Measurements from ENCODE around the gene PCLAF.
"Not testable (repeated sequence)": the region's sequence is repeated elsewhere in the genome, so short reads cannot be mapped to it uniquely, and the experiment has no call there.

The PCLAF gene

DNA sequence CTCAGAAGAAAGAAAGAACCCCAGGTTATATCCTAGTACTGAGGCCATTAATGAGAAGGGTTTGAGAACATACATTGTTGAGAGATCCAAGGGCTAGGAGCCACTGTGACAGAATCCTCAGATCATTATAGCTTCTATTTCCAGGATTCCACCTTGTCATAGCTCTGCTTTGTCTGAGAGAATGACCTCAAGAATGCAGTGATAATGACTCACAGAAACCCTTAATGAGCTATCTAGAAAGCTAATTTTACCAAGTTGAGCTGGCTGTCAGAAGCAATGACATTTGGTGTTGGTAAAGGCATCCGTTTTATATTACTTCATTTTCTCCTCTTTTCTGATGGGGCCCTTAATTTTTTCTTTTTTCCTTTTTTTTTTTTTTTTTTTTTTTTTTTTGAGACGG is 17.3 kb upstream of the PCLAF start:
- H3K4me1 ChIP-seq (ENCODE audit: control insufficient read depth in 5 of 5, insufficient read depth in 5 of 5, low read length in 5 of 5), result no peaks in the 10 kb centered on the region
- no peak overlapping the region for H3K27ac ChIP-seq (ENCODE audit: low read depth, low read length)
- peaks cover 37 to 91% (median 74%) of the 10 kb centered on the region in 5 donors for H3K36me3 ChIP-seq (ENCODE audit: control insufficient read depth in 5 of 5, insufficient read depth in 5 of 5, low read length in 5 of 5)
- H3K9me3 ChIP-seq (ENCODE audit: control insufficient read depth in 5 of 5, low read length in 5 of 5), result no peaks in the 10 kb centered on the region
- H3K4me3 ChIP-seq (ENCODE audit: low read depth in 1 of 5, low read length in 5 of 5), result no peak overlapping the region
- H3K27me3 ChIP-seq (ENCODE audit: control insufficient read depth in 5 of 5, insufficient read depth in 4 of 5, low read length in 5 of 5), result no peaks in the 10 kb centered on the region
- no peak overlapping the region for H3K9ac ChIP-seq (ENCODE audit: low read length in 5 of 5)

DNA sequence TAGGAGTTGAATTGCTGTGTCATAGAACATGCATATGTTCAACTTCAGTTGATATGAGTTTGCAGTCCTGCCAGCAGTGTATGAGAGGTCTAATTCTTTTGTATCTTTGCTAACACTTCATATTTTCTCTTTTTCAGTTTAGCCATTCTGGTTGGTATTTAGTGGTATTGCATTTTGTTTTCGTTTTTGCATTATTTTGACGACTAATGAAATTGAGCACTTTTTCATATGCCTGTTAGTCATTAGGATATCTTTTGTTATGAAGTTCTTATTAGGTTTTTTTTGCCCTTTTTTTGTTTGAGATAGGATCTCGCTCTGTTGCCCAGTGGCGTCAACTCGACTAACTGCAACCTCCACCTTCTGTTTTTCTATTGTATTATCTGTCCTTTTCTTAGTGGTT is 15.5 kb upstream of the PCLAF start:
- H3K9me3 ChIP-seq (ENCODE audit: control insufficient read depth in 5 of 5, low read length in 5 of 5), result no peaks in the 10 kb centered on the region
- H3K36me3 ChIP-seq (ENCODE audit: control insufficient read depth in 5 of 5, insufficient read depth in 5 of 5, low read length in 5 of 5), result peaks cover 36 to 79% (median 72%) of the 10 kb centered on the region in 5 donors
- H3K27me3 ChIP-seq (ENCODE audit: control insufficient read depth in 5 of 5, insufficient read depth in 4 of 5, low read length in 5 of 5), result no peaks in the 10 kb centered on the region
- no peaks in the 10 kb centered on the region for H3K4me1 ChIP-seq (ENCODE audit: control insufficient read depth in 5 of 5, insufficient read depth in 5 of 5, low read length in 5 of 5)
- no peak overlapping the region for H3K9ac ChIP-seq (ENCODE audit: low read length in 5 of 5)
- H3K27ac ChIP-seq (ENCODE audit: low read depth, low read length), result no peak overlapping the region
- H3K4me3 ChIP-seq (ENCODE audit: low read depth in 1 of 5, low read length in 5 of 5), result no peak overlapping the region

DNA sequence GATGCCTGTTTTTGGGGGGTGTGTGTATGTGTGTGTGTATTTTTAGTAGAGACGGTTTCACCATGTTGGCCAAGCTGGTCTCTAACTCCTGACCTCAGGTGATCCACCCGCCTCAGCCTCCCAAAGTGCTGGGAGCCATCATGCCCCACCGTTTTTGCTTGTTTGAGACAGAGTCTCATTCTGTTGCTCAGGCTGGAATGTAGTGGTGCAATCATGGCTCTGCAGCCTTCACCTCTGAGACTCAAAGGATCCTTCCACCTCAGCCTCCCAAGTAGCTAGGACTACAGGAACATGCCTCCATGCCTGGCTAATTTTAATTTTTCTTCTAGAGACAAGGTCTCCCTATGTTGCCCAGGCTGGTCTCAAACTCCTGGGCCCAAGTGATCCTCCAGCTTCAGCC is 11.2 kb upstream of the PCLAF start:
- Histone ChIP-seq H3K4me1 (ENCODE audit: control insufficient read depth in 5 of 5, insufficient read depth in 5 of 5, low read length in 5 of 5) (peaks cover 2 to 13% (median 11%) of the 10 kb centered on the region in 5 donors), H3K36me3 (ENCODE audit: control insufficient read depth in 5 of 5, insufficient read depth in 5 of 5, low read length in 5 of 5) (peaks cover 23 to 38% (median 35%) of the 10 kb centered on the region in 5 donors)
- H3K9me3 ChIP-seq (ENCODE audit: control insufficient read depth in 5 of 5, low read length in 5 of 5); H3K27ac ChIP-seq (ENCODE audit: low read depth, low read length); H3K4me3 ChIP-seq (ENCODE audit: low read depth in 1 of 5, low read length in 5 of 5); H3K27me3 ChIP-seq (ENCODE audit: control insufficient read depth in 5 of 5, insufficient read depth in 4 of 5, low read length in 5 of 5); H3K9ac ChIP-seq (ENCODE audit: low read length in 5 of 5): not testable (repeated sequence)

DNA sequence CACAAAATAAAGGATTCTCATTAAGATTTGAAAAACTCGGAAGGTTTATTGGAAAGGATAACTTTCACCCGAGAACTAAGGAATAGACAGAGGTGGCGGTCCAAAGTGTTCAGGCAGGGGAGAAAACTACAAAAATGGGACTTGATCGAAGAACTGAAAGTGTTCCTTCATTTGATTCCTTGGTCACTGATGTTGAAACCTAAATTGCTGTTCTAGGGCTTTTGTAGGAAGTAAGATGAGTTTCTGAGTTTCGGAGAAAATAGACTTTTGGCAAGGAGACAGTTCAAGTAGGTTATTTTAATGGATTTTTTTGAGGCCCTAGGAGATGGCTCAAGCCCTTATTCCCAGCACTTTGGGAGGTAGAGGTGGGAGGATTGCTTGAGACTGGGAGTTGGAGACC is 7.8 kb upstream of the PCLAF start:
- H3K36me3 ChIP-seq (ENCODE audit: control insufficient read depth in 5 of 5, insufficient read depth in 5 of 5, low read length in 5 of 5), result peaks cover 0 to 7% (median 5%) of the 10 kb centered on the region in 5 donors
- H3K4me1 ChIP-seq (ENCODE audit: control insufficient read depth in 5 of 5, insufficient read depth in 5 of 5, low read length in 5 of 5), result peaks cover 2 to 13% (median 11%) of the 10 kb centered on the region in 5 donors
- no peak overlapping the region for H3K27ac ChIP-seq (ENCODE audit: low read depth, low read length)

DNA sequence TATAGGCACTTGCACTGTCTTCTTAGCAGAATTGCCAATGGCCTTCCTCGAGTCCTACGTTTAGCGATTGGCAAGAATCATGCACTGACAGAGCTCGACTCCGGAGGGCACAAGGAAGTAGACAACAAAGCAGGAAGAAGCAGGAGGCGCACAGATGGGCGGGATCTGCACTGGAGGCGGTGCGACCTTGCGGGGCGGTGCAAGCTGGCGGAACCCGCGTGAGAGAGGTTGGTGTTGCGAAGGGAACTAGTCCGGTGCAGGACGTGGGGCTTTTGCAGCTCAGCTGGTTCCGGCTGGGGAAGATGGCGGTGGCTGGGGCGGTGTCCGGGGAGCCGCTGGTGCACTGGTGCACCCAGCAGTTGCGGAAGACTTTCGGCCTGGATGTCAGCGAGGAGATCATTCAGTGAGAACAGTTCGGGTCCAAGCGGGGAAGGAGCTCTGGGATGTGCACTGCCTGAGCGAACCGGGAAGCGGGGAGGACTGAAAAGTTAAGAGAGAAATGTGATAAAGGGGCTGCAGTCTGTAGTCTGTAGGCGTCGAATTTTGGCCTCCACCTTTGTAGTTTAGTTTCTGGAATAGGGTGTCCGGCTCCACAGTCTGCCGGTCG is 6.4 kb upstream of the PCLAF start, which contains the start of gene TRIP4:
Gene TRIP4 (plus strand): TSS at position 275 of the 607 bp plus-strand sequence. CDS start 28 bp downstream, at position 303.
- Histone ChIP-seq H3K9me3 (ENCODE audit: control insufficient read depth in 5 of 5, low read length in 5 of 5) (no peaks in the 10 kb centered on the region), H3K4me1 (ENCODE audit: control insufficient read depth in 5 of 5, insufficient read depth in 5 of 5, low read length in 5 of 5) (peaks cover 2 to 13% (median 11%) of the 10 kb centered on the region in 5 donors), H3K27me3 (ENCODE audit: control insufficient read depth in 5 of 5, insufficient read depth in 4 of 5, low read length in 5 of 5) (no peaks in the 10 kb centered on the region), H3K36me3 (ENCODE audit: control insufficient read depth in 5 of 5, insufficient read depth in 5 of 5, low read length in 5 of 5) (no peaks in the 10 kb centered on the region), H3K4me3 (ENCODE audit: low read depth in 1 of 5, low read length in 5 of 5) (peak within 1 kb of the TSS; percentile 70 to 98 (median 96)), H3K27ac (ENCODE audit: low read depth, low read length) (peak within 1 kb of the TSS; percentile 61), H3K9ac (ENCODE audit: low read length in 5 of 5) (peak within 1 kb of the TSS; percentile 61 to 93 (median 82))

More for the DNA sequence above, 7.8 kb upstream of the PCLAF start:
- Histone ChIP-seq H3K9ac (ENCODE audit: low read length in 5 of 5) (peak overlapping the region in 2 of 5 donors; percentile 61 to 93), H3K9me3 (ENCODE audit: control insufficient read depth in 5 of 5, low read length in 5 of 5) (no peaks in the 10 kb centered on the region), H3K27me3 (ENCODE audit: control insufficient read depth in 5 of 5, insufficient read depth in 4 of 5, low read length in 5 of 5) (no peaks in the 10 kb centered on the region), H3K4me3 (ENCODE audit: low read depth in 1 of 5, low read length in 5 of 5) (peak overlapping the region in 3 of 5 donors; percentile 70 to 98 (median 96))

DNA sequence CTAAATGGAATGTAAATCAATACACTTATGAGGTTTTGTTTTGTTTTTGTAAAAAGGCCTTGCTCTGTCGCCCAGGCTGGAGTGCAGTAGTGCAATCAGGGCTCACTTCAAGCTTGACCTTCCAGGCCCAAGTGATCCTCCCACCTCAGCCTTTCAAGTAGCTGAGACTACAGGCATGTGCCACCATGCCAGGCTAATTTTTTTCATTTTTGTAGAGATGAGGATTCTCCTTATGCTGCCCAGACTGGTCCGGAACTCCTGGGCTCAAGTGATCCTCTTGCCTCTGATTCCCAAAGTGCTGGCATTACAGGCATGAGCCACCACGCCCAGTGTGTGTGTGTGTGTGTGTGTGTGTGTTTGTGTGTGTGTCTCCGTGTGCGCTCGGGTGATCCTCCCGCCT is 5.0 kb upstream of the PCLAF start:
- no peak overlapping the region for H3K27ac ChIP-seq (ENCODE audit: low read depth, low read length)
- no peak overlapping the region for H3K9ac ChIP-seq (ENCODE audit: low read length in 5 of 5)
- no peaks in the 10 kb centered on the region for H3K9me3 ChIP-seq (ENCODE audit: control insufficient read depth in 5 of 5, low read length in 5 of 5)
- H3K27me3 ChIP-seq (ENCODE audit: control insufficient read depth in 5 of 5, insufficient read depth in 4 of 5, low read length in 5 of 5), result no peaks in the 10 kb centered on the region
- peaks cover 2 to 22% (median 20%) of the 10 kb centered on the region in 5 donors for H3K4me1 ChIP-seq (ENCODE audit: control insufficient read depth in 5 of 5, insufficient read depth in 5 of 5, low read length in 5 of 5)
- no peaks in the 10 kb centered on the region for H3K36me3 ChIP-seq (ENCODE audit: control insufficient read depth in 5 of 5, insufficient read depth in 5 of 5, low read length in 5 of 5)
- no peak overlapping the region for H3K4me3 ChIP-seq (ENCODE audit: low read depth in 1 of 5, low read length in 5 of 5)

DNA sequence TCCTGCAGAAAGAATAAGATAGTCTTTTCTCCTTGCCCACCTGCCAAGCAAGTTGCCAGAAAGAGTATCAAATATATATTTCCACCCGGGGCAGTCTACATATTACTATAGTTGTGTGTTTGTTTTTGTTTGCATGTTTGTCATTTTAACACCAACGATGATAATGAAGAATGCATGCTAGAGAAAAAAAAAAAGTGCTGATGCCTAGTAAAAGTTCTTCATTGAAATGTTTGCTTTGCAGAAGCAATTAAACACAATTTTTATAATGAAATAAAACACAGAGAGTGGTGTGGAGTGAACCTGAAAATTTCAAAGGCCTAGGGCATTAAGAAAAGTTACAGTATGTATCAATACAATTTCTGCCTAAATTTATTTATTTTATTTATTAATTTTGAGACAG is 2.5 kb upstream of the PCLAF start:
- Histone ChIP-seq H3K27ac (ENCODE audit: low read depth, low read length) (no peak overlapping the region), H3K9me3 (ENCODE audit: control insufficient read depth in 5 of 5, low read length in 5 of 5) (no peaks in the 10 kb centered on the region), H3K9ac (ENCODE audit: low read length in 5 of 5) (no peak overlapping the region), H3K36me3 (ENCODE audit: control insufficient read depth in 5 of 5, insufficient read depth in 5 of 5, low read length in 5 of 5) (no peaks in the 10 kb centered on the region), H3K27me3 (ENCODE audit: control insufficient read depth in 5 of 5, insufficient read depth in 4 of 5, low read length in 5 of 5) (no peaks in the 10 kb centered on the region), H3K4me1 (ENCODE audit: control insufficient read depth in 5 of 5, insufficient read depth in 5 of 5, low read length in 5 of 5) (peaks cover 4 to 25% (median 23%) of the 10 kb centered on the region in 5 donors), H3K4me3 (ENCODE audit: low read depth in 1 of 5, low read length in 5 of 5) (no peak overlapping the region)

DNA sequence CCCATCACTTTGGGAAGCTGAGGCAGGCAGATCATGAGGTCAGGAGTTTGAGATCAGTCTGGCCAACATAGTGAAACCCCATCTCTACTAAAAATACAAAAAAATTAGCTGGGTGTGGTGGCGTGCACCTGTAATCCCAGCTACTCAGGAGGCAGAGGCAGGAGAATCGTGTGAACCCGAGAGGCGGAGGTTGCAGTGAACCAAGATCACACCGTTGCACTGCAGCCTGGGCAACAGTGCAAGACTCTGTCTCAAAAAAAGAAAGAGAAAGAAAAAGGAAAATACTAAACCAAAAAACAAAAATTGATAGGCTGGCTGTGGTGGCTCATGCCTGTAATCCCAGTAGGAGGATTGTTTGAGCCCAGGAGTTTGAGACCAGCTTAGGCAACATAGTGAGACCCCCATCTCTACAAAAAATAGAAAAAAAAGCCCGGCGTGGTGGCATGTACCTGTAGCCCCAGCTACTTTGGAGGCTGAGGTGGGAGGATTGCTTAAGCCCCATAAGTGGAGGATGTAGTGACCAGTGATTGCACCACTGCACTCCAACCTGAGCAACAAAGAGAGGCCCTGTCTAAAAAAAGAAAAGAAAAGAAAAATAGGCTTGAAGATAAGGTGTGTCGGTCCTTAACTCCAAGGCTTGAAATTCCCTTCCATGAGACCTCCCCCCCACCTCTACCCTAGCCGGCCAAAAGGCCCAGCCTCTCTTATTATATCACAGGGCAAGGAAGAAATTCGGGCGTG is 941 bp downstream of the PCLAF start:
- Histone ChIP-seq H3K9ac (ENCODE audit: low read length in 5 of 5) (peak overlapping the region in 2 of 5 donors; percentile 45 to 69), H3K4me3 (ENCODE audit: low read depth in 1 of 5, low read length in 5 of 5) (peak overlapping the region in 4 of 5 donors; percentile 70 to 82 (median 79)), H3K4me1 (ENCODE audit: control insufficient read depth in 5 of 5, insufficient read depth in 5 of 5, low read length in 5 of 5) (peaks cover 2 to 16% (median 14%) of the 10 kb centered on the region in 5 donors)
- not testable (repeated sequence) for H3K27ac ChIP-seq (ENCODE audit: low read depth, low read length); H3K36me3 ChIP-seq (ENCODE audit: control insufficient read depth in 5 of 5, insufficient read depth in 5 of 5, low read length in 5 of 5); H3K27me3 ChIP-seq (ENCODE audit: control insufficient read depth in 5 of 5, insufficient read depth in 4 of 5, low read length in 5 of 5); H3K9me3 ChIP-seq (ENCODE audit: control insufficient read depth in 5 of 5, low read length in 5 of 5)

DNA sequence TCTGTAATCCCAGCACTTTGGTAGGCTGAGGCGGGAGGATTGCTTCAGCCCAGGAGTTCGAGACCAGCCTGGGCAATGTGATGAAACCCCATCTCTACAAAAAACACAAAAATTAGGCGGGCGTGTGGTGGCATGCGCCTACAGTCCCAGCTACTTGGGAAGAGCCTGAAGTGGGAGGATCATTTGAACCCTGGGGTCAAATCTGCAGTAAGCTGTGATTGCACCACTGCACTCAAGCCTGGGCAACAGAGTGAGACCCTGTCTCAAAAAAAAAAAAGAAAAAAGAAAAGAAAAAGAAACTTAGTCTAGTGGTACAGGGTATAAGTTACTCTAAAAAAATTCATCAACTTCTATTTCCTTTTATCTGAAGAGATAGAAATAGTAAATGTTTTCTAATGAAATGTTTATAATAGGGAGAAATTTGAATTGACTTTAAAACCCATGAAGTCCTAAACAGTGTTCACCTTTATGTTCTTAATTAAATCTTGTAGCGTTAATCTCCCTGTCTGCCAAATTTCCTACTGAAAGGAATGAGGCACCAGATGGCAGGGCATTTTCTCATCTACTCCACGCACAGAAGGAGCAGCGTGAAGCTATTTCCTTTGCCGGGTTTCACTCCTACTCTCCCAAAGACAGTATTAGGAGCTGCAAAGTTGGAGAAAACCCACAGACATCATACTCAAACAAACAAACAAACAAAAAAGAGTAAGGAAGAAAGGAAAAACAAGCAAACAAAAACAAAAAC is 1.9 kb downstream of the PCLAF start:
- Histone ChIP-seq H3K4me1 (ENCODE audit: control insufficient read depth in 5 of 5, insufficient read depth in 5 of 5, low read length in 5 of 5) (peaks cover 2 to 16% (median 14%) of the 10 kb centered on the region in 5 donors), H3K36me3 (ENCODE audit: control insufficient read depth in 5 of 5, insufficient read depth in 5 of 5, low read length in 5 of 5) (no peaks in the 10 kb centered on the region), H3K4me3 (ENCODE audit: low read depth in 1 of 5, low read length in 5 of 5) (no peak overlapping the region), H3K27me3 (ENCODE audit: control insufficient read depth in 5 of 5, insufficient read depth in 4 of 5, low read length in 5 of 5) (no peaks in the 10 kb centered on the region), H3K27ac (ENCODE audit: low read depth, low read length) (no peak overlapping the region), H3K9me3 (ENCODE audit: control insufficient read depth in 5 of 5, low read length in 5 of 5) (no peaks in the 10 kb centered on the region), H3K9ac (ENCODE audit: low read length in 5 of 5) (no peak overlapping the region)

DNA sequence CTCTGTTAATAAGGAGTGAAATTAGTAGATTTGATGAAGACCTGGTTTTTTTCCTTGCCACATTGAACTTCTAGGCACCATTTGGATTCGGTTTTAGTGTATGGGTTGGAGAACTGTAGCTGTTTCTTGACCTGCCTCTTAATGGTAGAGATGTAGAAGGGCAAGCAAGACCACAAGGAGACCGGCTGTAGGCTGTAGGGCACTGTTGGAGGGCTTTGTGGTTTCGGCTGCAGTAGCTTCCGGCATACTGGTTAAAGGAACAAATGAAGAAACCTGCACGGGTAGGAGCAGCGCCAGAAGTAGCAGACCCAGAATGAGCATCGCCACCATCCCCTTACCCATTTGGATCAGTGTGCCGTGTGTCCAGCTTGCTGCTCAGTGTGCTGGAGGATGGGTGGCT is 7.9 kb downstream of the PCLAF start:
- Histone ChIP-seq H3K9ac (ENCODE audit: low read length in 5 of 5) (no peak overlapping the region), H3K27ac (ENCODE audit: low read depth, low read length) (no peak overlapping the region), H3K27me3 (ENCODE audit: control insufficient read depth in 5 of 5, insufficient read depth in 4 of 5, low read length in 5 of 5) (no peaks in the 10 kb centered on the region), H3K9me3 (ENCODE audit: control insufficient read depth in 5 of 5, low read length in 5 of 5) (no peaks in the 10 kb centered on the region), H3K4me3 (ENCODE audit: low read depth in 1 of 5, low read length in 5 of 5) (no peak overlapping the region), H3K36me3 (ENCODE audit: control insufficient read depth in 5 of 5, insufficient read depth in 5 of 5, low read length in 5 of 5) (no peaks in the 10 kb centered on the region), H3K4me1 (ENCODE audit: control insufficient read depth in 5 of 5, insufficient read depth in 5 of 5, low read length in 5 of 5) (no peaks in the 10 kb centered on the region)
